ENCODE results near the gene BIK. TPM values are rescaled to one million over a fixed set of nuclear protein-coding genes. Genes with fewer than 3 reads are reported as not detected.

Gene BIK
- total RNA-seq, 2 donors from 2014 or later, result not detected

DNA sequence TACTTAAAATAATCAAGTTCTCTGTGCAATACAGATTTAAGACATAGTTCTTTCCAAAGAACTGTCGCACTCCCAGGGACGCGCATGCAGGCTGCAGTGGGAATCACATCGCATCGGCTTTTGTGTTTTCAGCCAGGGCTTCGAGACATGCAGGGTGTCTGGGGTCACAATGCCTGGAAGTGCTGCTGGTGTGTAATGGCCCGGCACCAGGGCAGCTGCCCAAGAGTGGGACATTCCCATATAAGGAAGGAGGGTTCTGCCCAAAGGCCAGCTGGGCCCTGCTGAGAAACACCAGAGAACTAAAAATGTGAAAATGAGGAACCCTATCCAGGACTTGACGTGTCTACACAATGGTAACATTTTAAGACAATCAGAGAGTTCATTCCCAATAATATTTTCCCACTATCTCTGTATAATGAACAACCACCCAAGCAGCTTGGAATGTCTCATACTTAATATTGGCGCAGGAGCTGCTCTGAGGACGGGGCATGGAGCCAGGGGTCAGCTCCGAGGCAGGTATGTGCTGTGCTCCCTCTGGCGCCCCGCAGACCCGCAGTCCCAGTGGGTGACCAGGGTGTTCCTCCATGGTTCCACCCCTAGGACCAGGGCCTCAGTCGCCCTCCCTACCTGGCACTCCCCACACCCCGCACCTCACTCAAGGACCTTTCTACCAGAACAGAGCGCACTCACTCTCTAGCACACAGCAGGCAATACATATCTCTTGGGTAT, 21.4 kb downstream of the BIK start:
- Histone ChIP-seq H3K4me3 (no peak overlapping the region), H3K27me3 (replicated peaks; ENCODE audit: insufficient read depth) (no peaks in the 10 kb centered on the region), H3K27ac (peak overlapping the region; percentile 60 to 64), H3K9me3 (no peaks in the 10 kb centered on the region), H3K4me1 (ENCODE audit: control insufficient read depth in 1 of 2, low read depth in 2 of 2) (peaks cover 0 to 18% of the 10 kb centered on the region in 2 donors), H3K36me3 (peaks cover 3% of the 10 kb centered on the region)
- no peak for ATAC-seq (ENCODE audit: insufficient number of reproducible peaks, low FRiP score, low read depth)
- DNase-seq (ENCODE audit: low spot score), result no peak
- no peak for TF ChIP-seq CTCF (IDR thresholded peaks at IDR 0.05)

DNA sequence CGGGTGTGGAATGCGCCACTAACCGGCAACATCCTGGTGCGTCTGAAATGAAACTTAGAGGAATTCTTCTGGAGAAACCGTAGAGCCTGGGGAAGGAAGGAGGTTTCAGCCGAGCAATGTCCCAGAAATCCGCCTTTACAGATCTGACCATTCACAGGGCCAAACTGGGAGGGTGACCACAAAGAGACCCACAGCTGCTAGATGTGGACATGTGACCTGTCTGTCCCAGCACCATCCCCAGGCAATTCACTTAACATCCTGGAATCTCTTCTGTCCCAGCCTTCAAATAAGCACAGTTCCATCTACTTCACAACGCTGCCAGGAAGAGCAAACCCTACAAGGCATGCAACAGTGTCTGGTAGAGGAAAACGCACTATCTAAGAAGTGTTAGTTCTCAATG, 22.9 kb downstream of the BIK start:
- Histone ChIP-seq H3K4me3 (no peak overlapping the region), H3K4me1 (ENCODE audit: control insufficient read depth in 1 of 2, low read depth in 2 of 2) (peaks cover 0 to 18% of the 10 kb centered on the region in 2 donors), H3K36me3 (peaks cover 7% of the 10 kb centered on the region), H3K9me3 (no peaks in the 10 kb centered on the region), H3K27ac (no peak overlapping the region), H3K27me3 (replicated peaks; ENCODE audit: insufficient read depth) (no peaks in the 10 kb centered on the region)
- no peak for TF ChIP-seq CTCF (IDR thresholded peaks at IDR 0.05)
- ATAC-seq (ENCODE audit: insufficient number of reproducible peaks, low FRiP score, low read depth) (no peak), DNase-seq (ENCODE audit: low spot score) (no peak)

DNA sequence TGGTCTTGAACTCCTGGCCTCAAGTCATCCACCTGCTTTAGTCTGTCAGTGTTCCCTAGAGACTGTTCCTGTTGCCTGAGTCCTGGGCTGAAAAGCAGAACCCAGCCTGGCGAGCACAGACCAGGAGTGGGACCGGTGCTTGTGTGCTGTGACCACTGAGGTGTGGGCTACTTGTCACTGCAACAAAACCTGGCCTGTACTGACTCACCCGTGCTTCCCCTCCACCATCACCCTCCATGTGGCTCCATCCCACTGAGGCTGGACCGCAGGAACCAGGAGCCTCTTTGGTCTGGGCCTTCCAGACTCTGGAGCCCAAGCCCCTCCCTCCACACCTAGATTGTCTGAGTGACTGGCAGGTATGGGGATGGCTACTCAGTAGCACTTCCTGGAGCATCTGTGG, 24.0 kb downstream of the BIK start:
- Histone ChIP-seq H3K4me1 (ENCODE audit: control insufficient read depth in 1 of 2, low read depth in 2 of 2) (peaks cover 0 to 18% of the 10 kb centered on the region in 2 donors), H3K9me3 (no peaks in the 10 kb centered on the region), H3K27me3 (replicated peaks; ENCODE audit: insufficient read depth) (no peaks in the 10 kb centered on the region), H3K27ac (no peak overlapping the region), H3K36me3 (peaks cover 7% of the 10 kb centered on the region), H3K4me3 (no peak overlapping the region)
- TF ChIP-seq CTCF (IDR thresholded peaks at IDR 0.05), result no peak
- no peak for DNase-seq (ENCODE audit: low spot score)
- ATAC-seq (ENCODE audit: insufficient number of reproducible peaks, low FRiP score, low read depth), result no peak

- no peak overlapping the region for H3K27ac ChIP-seq
- TF ChIP-seq CTCF (IDR thresholded peaks at IDR 0.05), result no peak
- H3K4me3 ChIP-seq, result no peak overlapping the region
- H3K4me1 ChIP-seq (ENCODE audit: control insufficient read depth in 1 of 2, low read depth in 2 of 2), result peaks cover 0 to 18% of the 10 kb centered on the region in 2 donors
- no peaks in the 10 kb centered on the region for H3K27me3 ChIP-seq (replicated peaks; ENCODE audit: insufficient read depth)
- H3K9me3 ChIP-seq, result no peaks in the 10 kb centered on the region
- peaks cover 12% of the 10 kb centered on the region for H3K36me3 ChIP-seq
- no peak for DNase-seq (ENCODE audit: low spot score)
- no peak for ATAC-seq (ENCODE audit: insufficient number of reproducible peaks, low FRiP score, low read depth)
Observed at GRCh38 chr22:43135565-43135964, 25.0 kb downstream of the BIK start.

DNA sequence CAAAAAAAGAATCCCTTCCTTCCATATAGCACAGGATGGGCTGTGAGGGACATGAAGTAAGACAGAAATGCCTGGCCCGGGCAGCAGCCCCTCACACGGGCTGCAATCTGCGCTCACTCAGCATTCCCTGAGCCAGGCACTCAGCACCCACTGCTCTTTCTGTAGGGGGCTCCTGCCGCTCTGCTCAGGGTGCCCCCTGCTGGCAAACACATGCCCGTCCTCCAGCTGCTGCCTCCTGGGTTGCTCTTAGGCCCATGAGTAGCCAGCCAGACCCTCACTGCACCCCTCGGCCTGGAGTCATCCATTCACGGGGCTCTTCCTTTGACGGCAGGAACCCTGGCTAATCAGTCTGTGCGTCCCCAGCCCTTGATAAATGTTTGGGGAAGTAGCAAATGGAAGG, 25.7 kb downstream of the BIK start:
- ATAC-seq (ENCODE audit: insufficient number of reproducible peaks, low FRiP score, low read depth) (no peak), DNase-seq (ENCODE audit: low spot score) (no peak)
- peaks cover 12% of the 10 kb centered on the region for H3K36me3 ChIP-seq
- H3K9me3 ChIP-seq, result no peaks in the 10 kb centered on the region
- peak; percentile 33 for TF ChIP-seq CTCF (IDR thresholded peaks at IDR 0.05)
- H3K27me3 ChIP-seq (replicated peaks; ENCODE audit: insufficient read depth), result no peaks in the 10 kb centered on the region
- H3K27ac ChIP-seq, result no peak overlapping the region
- H3K4me1 ChIP-seq (ENCODE audit: control insufficient read depth in 1 of 2, low read depth in 2 of 2), result peaks cover 0 to 14% of the 10 kb centered on the region in 2 donors
- H3K4me3 ChIP-seq, result no peak overlapping the region

Measured in thoracic aorta (tissue), 2 donors.